Fibroblast of lung (primary cell): ENCODE results near the gene GPR152. TPM values are rescaled to one million over a fixed set of nuclear protein-coding genes. Genes with fewer than 3 reads are reported as not detected.

Experiments
- DNase-seq, 2 donors: peaks; one replicate each; pipeline versions ENCODE4 v3.0.0 to v3.0.0-alpha.2; 2010; ENCODE audit warnings: low read depth in 2 of 2
- H2AFZ ChIP-seq: 2 replicates; pipeline ENCODE4 v1.5.1; 2012; ENCODE audit warnings: low read length, control low read depth, inconsistent platforms
- H3K27ac ChIP-seq: 2 replicates; pipeline ENCODE4 v1.5.1; 2011; ENCODE audit warnings: low read length, control low read depth; ENCODE audit not compliant: insufficient read depth
- H3K27me3 ChIP-seq: 2 replicates; pipeline ENCODE4 v1.5.1; 2011; ENCODE audit warnings: mild to moderate bottlenecking, low read length; ENCODE audit not compliant: control insufficient read depth, insufficient read depth
- H3K36me3 ChIP-seq: 2 replicates; pipeline ENCODE4 v1.5.1; 2011; ENCODE audit warnings: low read length; ENCODE audit not compliant: control insufficient read depth, insufficient read depth
- H3K4me1 ChIP-seq: 2 replicates; pipeline ENCODE4 v1.5.1; 2011; ENCODE audit warnings: low read length; ENCODE audit not compliant: control insufficient read depth, insufficient read depth; ENCODE audit errors: extremely low read depth
- H3K4me2 ChIP-seq: 2 replicates; pipeline ENCODE4 v1.5.1; 2011; ENCODE audit warnings: low read length, control low read depth; ENCODE audit not compliant: insufficient read depth; ENCODE audit errors: extremely low read depth
- H3K4me3 ChIP-seq, 4 experiments: fragments of 200-600 bp in 1 of 4; sonication (generic) in 1 of 4; replicated peaks in 1 of 4; 2 replicates each; pipeline ENCODE4 v1.5.1; 2011 to 2016; ENCODE audit warnings: low read length in 4 of 4, low read depth in 3 of 4, mild to moderate bottlenecking in 3 of 4, control low read depth in 2 of 4, inconsistent platforms in 1 of 4, mixed read lengths in 1 of 4; ENCODE audit not compliant: insufficient read depth in 1 of 4; ENCODE audit errors: control extremely low read depth in 1 of 4
- H3K79me2 ChIP-seq: 2 replicates; pipeline ENCODE4 v1.5.1; 2012; ENCODE audit warnings: mild to moderate bottlenecking, low read length, inconsistent platforms; ENCODE audit not compliant: control insufficient read depth, insufficient read depth
- H3K9ac ChIP-seq: 2 replicates; pipeline ENCODE4 v1.5.1; 2011; ENCODE audit warnings: mild to moderate bottlenecking, low read length, control low read depth; ENCODE audit not compliant: insufficient read depth
- H3K9me3 ChIP-seq: 2 replicates; pipeline ENCODE4 v1.5.1; 2012; ENCODE audit warnings: low read depth, low read length; ENCODE audit not compliant: control insufficient read depth, insufficient read depth
- H4K20me1 ChIP-seq: 2 replicates; pipeline ENCODE4 v1.5.1; 2011; ENCODE audit warnings: low read length; ENCODE audit not compliant: control insufficient read depth, insufficient read depth; ENCODE audit errors: extremely low read depth
- EZH2 ChIP-seq: IDR thresholded peaks from 2 replicates; pipeline ENCODE4 v1.5.1; 2012; ENCODE audit warnings: low read length, control low read depth, mild to moderate bottlenecking; ENCODE audit errors: missing control alignments
- polyA plus RNA-seq, 2 donors: library from polyadenylated mRNA; depleted of rRNA in 1 of 2; stranded (reverse) in 1 of 2; unstranded in 1 of 2; fragments of >200 nt; gene quantifications; 2 replicates each; pipeline ENCODE4 v1.2.1, GENCODE V29; 2011 to 2012; ENCODE audit warnings: missing spikeins in 1 of 2
- total RNA-seq: library from RNA; depleted of rRNA; stranded (reverse); fragments of >200 nt; gene quantifications from 2 replicates; pipeline ENCODE4 v1.2.1, GENCODE V29; 2014
- TF ChIP-seq, protein P1 (sequence below), 2 donors: IDR thresholded peaks in 1 of 2; conservative IDR thresholded peaks in 1 of 2; 1 replicate in 1 of 2; 2 replicates in 1 of 2; pipeline ENCODE4 v1.5.1; 2011 to 2012; ENCODE audit warnings: low read length in 2 of 2, control low read depth in 1 of 2, inconsistent platforms in 1 of 2, low read depth in 1 of 2, mild to moderate bottlenecking in 1 of 2

GPR152 gene
- total and polyA plus RNA-seq, 2 donors (not counting 1 experiment from before 2014, with no cell fraction given), result not detected

DNA sequence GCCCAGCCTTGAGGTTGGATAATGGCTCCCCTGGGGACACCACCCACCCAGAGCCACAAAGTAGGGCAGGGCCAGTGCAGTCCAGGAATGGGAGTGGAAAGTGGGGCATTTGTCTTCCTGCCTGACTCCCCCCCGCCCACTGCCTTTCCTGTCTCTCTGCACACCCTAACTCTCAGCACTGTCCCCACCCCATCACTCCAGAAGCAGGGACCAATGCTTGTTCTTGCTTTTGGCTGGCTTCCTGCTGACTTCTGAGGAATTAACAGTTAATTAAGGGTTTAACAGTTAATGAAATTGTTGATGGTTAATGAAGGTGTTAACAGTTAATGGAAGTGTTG is 47.9 kb upstream of the GPR152 start:
- Histone ChIP-seq H3K79me2 (no peaks in the 10 kb centered on the region), H3K36me3 (peaks cover 2% of the 10 kb centered on the region), H3K4me3 (no peak overlapping the region), H3K27me3 (no peaks in the 10 kb centered on the region), H3K4me2 (no peak overlapping the region), H2AFZ (no peak overlapping the region), H4K20me1 (no peaks in the 10 kb centered on the region), H3K9me3 (no peaks in the 10 kb centered on the region), H3K9ac (no peak overlapping the region), H3K4me1 (peaks cover 2% of the 10 kb centered on the region), H3K27ac (no peak overlapping the region)
- DNase-seq, result no peak
- TF ChIP-seq, protein P1, sequence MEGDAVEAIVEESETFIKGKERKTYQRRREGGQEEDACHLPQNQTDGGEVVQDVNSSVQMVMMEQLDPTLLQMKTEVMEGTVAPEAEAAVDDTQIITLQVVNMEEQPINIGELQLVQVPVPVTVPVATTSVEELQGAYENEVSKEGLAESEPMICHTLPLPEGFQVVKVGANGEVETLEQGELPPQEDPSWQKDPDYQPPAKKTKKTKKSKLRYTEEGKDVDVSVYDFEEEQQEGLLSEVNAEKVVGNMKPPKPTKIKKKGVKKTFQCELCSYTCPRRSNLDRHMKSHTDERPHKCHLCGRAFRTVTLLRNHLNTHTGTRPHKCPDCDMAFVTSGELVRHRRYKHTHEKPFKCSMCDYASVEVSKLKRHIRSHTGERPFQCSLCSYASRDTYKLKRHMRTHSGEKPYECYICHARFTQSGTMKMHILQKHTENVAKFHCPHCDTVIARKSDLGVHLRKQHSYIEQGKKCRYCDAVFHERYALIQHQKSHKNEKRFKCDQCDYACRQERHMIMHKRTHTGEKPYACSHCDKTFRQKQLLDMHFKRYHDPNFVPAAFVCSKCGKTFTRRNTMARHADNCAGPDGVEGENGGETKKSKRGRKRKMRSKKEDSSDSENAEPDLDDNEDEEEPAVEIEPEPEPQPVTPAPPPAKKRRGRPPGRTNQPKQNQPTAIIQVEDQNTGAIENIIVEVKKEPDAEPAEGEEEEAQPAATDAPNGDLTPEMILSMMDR (conservative IDR thresholded peaks at IDR 0.05 in 1 of 2, IDR thresholded peaks at IDR 0.05 in 1 of 2; ENCODE audit: low read depth in 1 of 2, low read length in 2 of 2), result no peak
- no peak for TF ChIP-seq EZH2

DNA sequence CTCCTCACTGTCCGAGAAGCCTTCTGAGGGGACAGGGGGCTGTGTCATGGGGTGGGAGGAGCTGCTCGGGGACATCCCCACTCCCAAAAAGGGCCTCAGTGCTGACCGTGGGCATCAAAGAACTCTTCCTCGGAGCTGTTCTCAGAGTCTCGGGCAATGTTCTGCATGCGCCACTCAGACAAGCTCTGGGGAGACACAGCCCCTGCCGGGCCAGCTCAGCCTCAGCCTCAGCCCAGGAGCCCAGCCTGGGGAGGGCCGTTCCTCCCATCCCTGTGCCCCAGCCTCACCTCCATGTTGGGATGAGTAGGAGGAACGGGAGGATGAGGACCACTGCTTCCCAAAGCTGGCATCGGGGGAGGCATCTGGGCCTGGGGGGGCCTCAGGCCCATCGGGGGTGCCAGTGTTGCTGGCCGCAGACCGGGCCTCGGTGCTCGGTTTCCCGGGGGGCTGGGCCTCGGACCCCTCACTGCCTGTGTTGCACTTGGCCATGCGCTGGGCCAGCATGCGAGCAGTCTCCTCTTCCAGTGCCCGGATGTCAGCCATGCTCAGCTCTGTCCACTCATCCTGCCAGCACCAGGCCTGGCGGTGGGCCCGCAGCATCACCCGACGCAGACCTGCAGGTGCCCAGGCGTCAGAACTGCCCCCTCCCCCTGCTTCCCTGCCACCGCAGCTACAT is 47.4 kb upstream of the GPR152 start:
- no peaks in the 10 kb centered on the region for H3K4me1 ChIP-seq
- H4K20me1 ChIP-seq, result no peaks in the 10 kb centered on the region
- no peak overlapping the region for H3K9ac ChIP-seq
- no peak for DNase-seq
- H3K27ac ChIP-seq, result no peak overlapping the region
- no peaks in the 10 kb centered on the region for H3K27me3 ChIP-seq
- H3K4me3 ChIP-seq, result no peak overlapping the region
- no peak overlapping the region for H2AFZ ChIP-seq
- no peak overlapping the region for H3K4me2 ChIP-seq
- H3K36me3 ChIP-seq, result peaks cover 2% of the 10 kb centered on the region
- TF ChIP-seq EZH2, result no peak
- TF ChIP-seq, protein P1 (conservative IDR thresholded peaks at IDR 0.05 in 1 of 2, IDR thresholded peaks at IDR 0.05 in 1 of 2; ENCODE audit: low read depth in 1 of 2, low read length in 2 of 2), result no peak
- H3K79me2 ChIP-seq, result no peaks in the 10 kb centered on the region
- H3K9me3 ChIP-seq, result no peaks in the 10 kb centered on the region

DNA sequence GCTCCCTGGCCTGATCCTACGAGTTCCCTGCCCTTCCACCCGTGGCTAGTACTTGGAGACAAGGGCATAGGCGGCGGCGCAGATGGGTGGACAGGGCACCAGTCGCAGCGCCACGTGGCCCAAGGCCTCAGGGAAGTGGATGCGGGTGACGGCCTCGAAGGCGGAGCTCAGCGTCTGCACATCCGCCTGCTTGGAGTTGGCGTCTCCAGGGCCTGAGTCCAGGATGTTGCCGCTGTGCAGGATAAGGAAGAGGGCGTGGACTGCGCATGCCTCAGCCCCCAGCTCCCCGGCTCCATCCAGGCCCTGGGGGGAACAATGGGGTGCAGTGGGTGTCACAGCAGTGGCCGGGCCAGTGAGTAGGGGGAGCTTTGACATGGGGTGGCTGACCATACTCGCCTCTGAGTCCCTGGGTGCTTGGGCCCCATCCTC is 46.0 kb upstream of the GPR152 start:
- H3K9me3 ChIP-seq, result no peaks in the 10 kb centered on the region
- H3K36me3 ChIP-seq, result peaks cover 2% of the 10 kb centered on the region
- no peak for DNase-seq
- no peaks in the 10 kb centered on the region for H3K4me1 ChIP-seq
- no peaks in the 10 kb centered on the region for H3K27me3 ChIP-seq
- H3K79me2 ChIP-seq, result no peaks in the 10 kb centered on the region
- no peak overlapping the region for H2AFZ ChIP-seq
- TF ChIP-seq EZH2, result no peak
- TF ChIP-seq, protein P1 (conservative IDR thresholded peaks at IDR 0.05 in 1 of 2, IDR thresholded peaks at IDR 0.05 in 1 of 2; ENCODE audit: low read depth in 1 of 2, low read length in 2 of 2), result no peak
- no peak overlapping the region for H3K4me3 ChIP-seq
- no peak overlapping the region for H3K27ac ChIP-seq
- no peak overlapping the region for H3K4me2 ChIP-seq
- H4K20me1 ChIP-seq, result no peaks in the 10 kb centered on the region
- no peak overlapping the region for H3K9ac ChIP-seq
